Heart left ventricle (tissue), 13 donors: ENCODE results near the gene GPR32.

Experiments used
- CTCF ChIP-seq, 12 donors: fragments of 200-600 bp; sonication (generic) in 4 of 12; IDR thresholded peaks; one replicate each; pipeline versions ENCODE4 v1.5.0 to v1.8.0; 2018 to 2022; ENCODE audit warnings: antibody characterized with exemption in 12 of 12, mild to moderate bottlenecking in 5 of 12
- POLR2A ChIP-seq, 2 donors: fragments of 450-650 bp; IDR thresholded peaks; one replicate each; pipeline ENCODE4 v1.6.1; 2017; ENCODE audit warnings: antibody characterized with exemption in 2 of 2, mild to moderate bottlenecking in 2 of 2, moderate library complexity in 2 of 2
- donor health status: ischemic (EF 13 %, LVEDD 7.1; RV severe dilation, severe dysfunction).
- donor health status: DM: no; HTN: yes; CAD: no.
- donor health status: DM: no; HTN: no; CAD: no.
- donor health status: ischemic (EF 25% LVEDD 6.9; RV normal size, moderate dysfunction).
- donor health status: ischemic (EF 25% LVEDD 5.7; RV mildly dilated, moderate dysfunction).
- donor health status: ischemic (EF 35%, LVEDD 5.7; RV mildly dilated, moderate dysfunction).
- donor health status: nonischemic (EF 11% LVEDD 7.7; RV severe dilation, severe dysfunction).
- donor health status: DM: yes; HTN: yes; CAD: no.
- donor health status: PGD.
- donor health status: ischemic (EF 29% LVEDD 5.4; RV normal size, mild dysfunction).
- donor health status: nonischemic (EF 23%, LVEDD 6.1; RV moderate dilation, normal function).

- no peak for TF ChIP-seq POLR2A (IDR thresholded peaks at IDR 0.05)
- no peak for TF ChIP-seq CTCF (IDR thresholded peaks at IDR 0.05)
Measured at GRCh38 chr19:50739132-50739913, 30.9 kb upstream of the GPR32 start.
